K562 (cell line): ENCODE measurements around the gene YBEY. TPM values are rescaled to one million over a fixed set of nuclear protein-coding genes. Genes with fewer than 3 reads are reported as not detected.

Experiments used
- CBX5 ChIP-seq: IDR thresholded peaks from 2 replicates; pipeline ENCODE4 v1.6.1; 2014; ENCODE audit warnings: low read depth, borderline replicate concordance
- CHD4 ChIP-seq: fragments of 200-600 bp; sonication (generic); IDR thresholded peaks from 3 replicates; pipeline ENCODE4 v1.6.1; 2012; ENCODE audit warnings: low read depth, mild to moderate bottlenecking, mixed read lengths, low read length, inconsistent platforms; ENCODE audit not compliant: insufficient read depth, insufficient replicate concordance, poor library complexity, severe bottlenecking
- DMBX1 ChIP-seq: fragments of 250-450 bp; sonication (Bioruptor Pico); IDR thresholded peaks from 2 replicates; pipeline ENCODE4 v1.8.0; 2022; ENCODE audit warnings: inconsistent platforms, mild to moderate bottlenecking, moderate library complexity, borderline replicate concordance
- HNRNPK ChIP-seq: fragments of 200-400 bp; formaldehyde crosslinking; IDR thresholded peaks from one replicate; pipeline ENCODE4 v1.6.1; 2018; ENCODE audit warnings: mild to moderate bottlenecking, low read depth, low read length; ENCODE audit not compliant: poor library complexity, severe bottlenecking
- ILF3 ChIP-seq: fragments of 450-650 bp; IDR thresholded peaks from 2 replicates; pipeline ENCODE4 v1.6.1; 2018; ENCODE audit warnings: antibody characterized with exemption, mild to moderate bottlenecking, moderate library complexity, borderline replicate concordance
- JUND ChIP-seq, 2 experiments: IDR thresholded peaks; 2 replicates in 1 of 2; 3 replicates in 1 of 2; pipeline ENCODE4 v1.6.1; 2011; ENCODE audit warnings: borderline replicate concordance in 2 of 2, low read depth in 2 of 2, low read length in 2 of 2, improper control_type of control experiment in 1 of 2, missing biosample characterization in 1 of 2, missing genetic modification characterization in 1 of 2, missing genetic modification reagents in 1 of 2
- KAT7 ChIP-seq: sonication (generic); formaldehyde crosslinking; IDR thresholded peaks from 2 replicates; pipeline ENCODE4 v1.8.0; 2022; ENCODE audit warnings: missing genetic modification reagents, mild to moderate bottlenecking, borderline replicate concordance
- MYNN ChIP-seq, 2 experiments: sonication (generic); formaldehyde crosslinking in 1 of 2; IDR thresholded peaks; 2 replicates each; pipeline versions ENCODE4 v1.5.0 to v1.6.1; 2016 to 2020; ENCODE audit warnings: antibody characterized with exemption in 1 of 2, missing genetic modification reagents in 1 of 2
- NFIC ChIP-seq: fragments of 450-650 bp; IDR thresholded peaks from 2 replicates; pipeline ENCODE4 v1.6.1; 2017; ENCODE audit warnings: mild to moderate bottlenecking, inconsistent platforms
- NR4A1 ChIP-seq, 2 experiments: fragments of 250-450 bp in 1 of 2; fragments of 450-650 bp in 1 of 2; sonication (Bioruptor Pico) in 1 of 2; IDR thresholded peaks; 2 replicates each; pipeline versions ENCODE4 v1.4.0 to v1.6.1; 2016 to 2020; ENCODE audit warnings: mild to moderate bottlenecking in 2 of 2, missing compliant biosample characterization in 1 of 2, missing genetic modification characterization in 1 of 2, moderate library complexity in 1 of 2
- PHTF2 ChIP-seq: fragments of 250-450 bp; sonication (Bioruptor Pico); IDR thresholded peaks from 2 replicates; pipeline ENCODE4 v1.5.0; 2021; ENCODE audit warnings: mild to moderate bottlenecking
- PTTG1 ChIP-seq: fragments of 450-650 bp; IDR thresholded peaks from 2 replicates; pipeline ENCODE4 v1.6.1; 2016; ENCODE audit warnings: low read depth, mild to moderate bottlenecking, missing genetic modification characterization, missing compliant biosample characterization
- RCOR1 ChIP-seq, 2 experiments: IDR thresholded peaks; 2 replicates each; pipeline ENCODE4 v1.6.1; 2012; ENCODE audit warnings: low read depth in 2 of 2, low read length in 2 of 2, borderline replicate concordance in 1 of 2, improper control_type of control experiment in 1 of 2
- RUNX1 ChIP-seq: sonication (generic); IDR thresholded peaks from 2 replicates; pipeline ENCODE4 v1.6.1; 2016; ENCODE audit warnings: antibody characterized with exemption, low read depth
- SMC3 ChIP-seq: conservative IDR thresholded peaks from 2 replicates; pipeline ENCODE4 v1.6.1; 2011; ENCODE audit warnings: low read depth, low read length, improper control_type of control experiment; ENCODE audit not compliant: insufficient read depth
- SRSF7 ChIP-seq: fragments of 200-400 bp; formaldehyde crosslinking; optimal IDR thresholded peaks from 2 replicates; pipeline ENCODE3; 2017; ENCODE audit warnings: mild to moderate bottlenecking, low read depth, low read length
- TAF15 ChIP-seq: fragments of 200-400 bp; formaldehyde crosslinking; IDR thresholded peaks from 2 replicates; pipeline ENCODE4 v1.6.1; 2017; ENCODE audit warnings: mild to moderate bottlenecking, low read depth, low read length, moderate library complexity
- ZNF212 ChIP-seq: fragments of 450-650 bp; formaldehyde crosslinking; IDR thresholded peaks from 2 replicates; pipeline ENCODE4 v1.4.0; 2020; ENCODE audit warnings: mild to moderate bottlenecking
- ZNF253 ChIP-seq: fragments of 250-450 bp; sonication (Bioruptor Pico); conservative IDR thresholded peaks from 2 replicates; pipeline ENCODE4 v1.6.1; 2021; ENCODE audit warnings: mild to moderate bottlenecking
- ZNF282 ChIP-seq: sonication (generic); formaldehyde crosslinking; IDR thresholded peaks from 2 replicates; pipeline ENCODE4 v1.8.1; 2023; ENCODE audit warnings: missing genetic modification reagents
- ZNF586 ChIP-seq: fragments of 450-650 bp; formaldehyde crosslinking; conservative IDR thresholded peaks from 2 replicates; pipeline ENCODE4 v1.4.0; 2020; ENCODE audit warnings: mild to moderate bottlenecking, moderate library complexity
- polyA plus RNA-seq, 8 experiments: library from polyadenylated mRNA; depleted of rRNA in 4 of 8; stranded (reverse) in 5 of 8; unstranded in 3 of 8; fragments of >200 nt; fragmentation: Nextera tagmentation in 2 of 8; fragmentation: Illumina TruSeq in 1 of 8; extraction: Ambion mirVana in 2 of 8; extraction: Trizol in 1 of 8; gene quantifications; 2 replicates each; pipeline versions ENCODE4 v1.2.1 to v1.2.3, GENCODE V29; 2011 to 2014; ENCODE audit warnings: inconsistent platforms in 1 of 8, missing spikeins in 1 of 8
- total RNA-seq, 7 experiments: library from RNA; depleted of rRNA in 6 of 7; stranded (reverse); fragments of >200 nt in 6 of 7; fragmentation: Illumina TruSeq in 2 of 7; extraction: Trizol in 2 of 7; gene quantifications; 2 replicates each; pipeline versions ENCODE4 v1.2.1 to v1.2.3, GENCODE V29; 2011 to 2021; ENCODE audit warnings: low replicate concordance in 1 of 7
- TF ChIP-seq, protein P1 (sequence below): sonication (generic); formaldehyde crosslinking; IDR thresholded peaks from 2 replicates; pipeline ENCODE4 v1.9.0; 2022; ENCODE audit warnings: mild to moderate bottlenecking, missing genetic modification reagents
- TF ChIP-seq, protein P2 (sequence below): sonication (generic); formaldehyde crosslinking; IDR thresholded peaks from 2 replicates; pipeline ENCODE4 v1.8.0; 2022; ENCODE audit warnings: missing genetic modification reagents, mild to moderate bottlenecking, borderline replicate concordance
- TF ChIP-seq, protein P3 (sequence below): fragments of 450-650 bp; IDR thresholded peaks from 2 replicates; pipeline ENCODE4 v1.6.1; 2016
- TF ChIP-seq, protein P4 (sequence below), 2 experiments: fragments of 450-650 bp in 1 of 2; sonication (generic) in 1 of 2; formaldehyde crosslinking; conservative IDR thresholded peaks; 2 replicates each; pipeline versions ENCODE4 v1.4.0 to v1.8.1; 2020 to 2022; ENCODE audit warnings: mild to moderate bottlenecking in 1 of 2, missing genetic modification reagents in 1 of 2

Gene YBEY
- total and polyA plus RNA-seq, 9 of the 15 experiments (the other 6 are each of a cell fraction or from before 2014, with no cell fraction given) = 6.4 to 28.0 (median 12.4) TPM

- TF ChIP-seq ZNF586 (no peak), ILF3 (no peak), ZNF282 (no peak), ZNF253 (CRISPR knock-in tag) (no peak), NR4A1 (CRISPR knock-in tag; IDR thresholded peaks at IDR 0.05) (no peak), NR4A1 (tag; IDR thresholded peaks at IDR 0.05) (peak; percentile 94), MYNN (IDR thresholded peaks at IDR 0.05) (peak; percentile 94), MYNN (CRISPR knock-in tag; IDR thresholded peaks at IDR 0.05) (no peak), NFIC (peak; percentile 99), SRSF7 (no peak), CBX5 (no peak), PHTF2 (CRISPR knock-in tag) (no peak), TAF15 (no peak), JUND (IDR thresholded peaks at IDR 0.05; ENCODE audit: borderline replicate concordance, low read depth, low read length) (peak; percentile 59; the same call in 1 of the 2 replicates), JUND (tag; IDR thresholded peaks at IDR 0.05; ENCODE audit: borderline replicate concordance, low read depth, low read length) (peak; percentile 47; the same call in 1 of the 3 replicates), PTTG1 (tag) (no peak), RCOR1 (IDR thresholded peaks at IDR 0.05; ENCODE audit: borderline replicate concordance in 1 of 2, low read depth in 2 of 2, low read length in 2 of 2) (peak; percentile 78 to 91; a peak in 3 of 4 replicates), ZNF212 (CRISPR knock-in tag) (no peak), CHD4 (no peak), KAT7 (CRISPR knock-in tag) (0 out of 2 replicates have a peak, but pooled peaks have one; percentile 6), DMBX1 (CRISPR knock-in tag) (peak; percentile 97), SMC3 (no peak), HNRNPK (no peak), RUNX1 (peak; percentile 73; the same call in 1 of the 2 replicates)
- TF ChIP-seq, protein P1, sequence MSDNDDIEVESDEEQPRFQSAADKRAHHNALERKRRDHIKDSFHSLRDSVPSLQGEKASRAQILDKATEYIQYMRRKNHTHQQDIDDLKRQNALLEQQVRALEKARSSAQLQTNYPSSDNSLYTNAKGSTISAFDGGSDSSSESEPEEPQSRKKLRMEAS (CRISPR knock-in tag) = peak; percentile 45; the same call in 1 of the 2 replicates
- TF ChIP-seq, protein P2, sequence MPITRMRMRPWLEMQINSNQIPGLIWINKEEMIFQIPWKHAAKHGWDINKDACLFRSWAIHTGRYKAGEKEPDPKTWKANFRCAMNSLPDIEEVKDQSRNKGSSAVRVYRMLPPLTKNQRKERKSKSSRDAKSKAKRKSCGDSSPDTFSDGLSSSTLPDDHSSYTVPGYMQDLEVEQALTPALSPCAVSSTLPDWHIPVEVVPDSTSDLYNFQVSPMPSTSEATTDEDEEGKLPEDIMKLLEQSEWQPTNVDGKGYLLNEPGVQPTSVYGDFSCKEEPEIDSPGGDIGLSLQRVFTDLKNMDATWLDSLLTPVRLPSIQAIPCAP (CRISPR knock-in tag) = no peak
- TF ChIP-seq, protein P3, sequence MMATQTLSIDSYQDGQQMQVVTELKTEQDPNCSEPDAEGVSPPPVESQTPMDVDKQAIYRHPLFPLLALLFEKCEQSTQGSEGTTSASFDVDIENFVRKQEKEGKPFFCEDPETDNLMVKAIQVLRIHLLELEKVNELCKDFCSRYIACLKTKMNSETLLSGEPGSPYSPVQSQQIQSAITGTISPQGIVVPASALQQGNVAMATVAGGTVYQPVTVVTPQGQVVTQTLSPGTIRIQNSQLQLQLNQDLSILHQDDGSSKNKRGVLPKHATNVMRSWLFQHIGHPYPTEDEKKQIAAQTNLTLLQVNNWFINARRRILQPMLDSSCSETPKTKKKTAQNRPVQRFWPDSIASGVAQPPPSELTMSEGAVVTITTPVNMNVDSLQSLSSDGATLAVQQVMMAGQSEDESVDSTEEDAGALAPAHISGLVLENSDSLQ = peak; percentile 82
- TF ChIP-seq, protein P4, sequence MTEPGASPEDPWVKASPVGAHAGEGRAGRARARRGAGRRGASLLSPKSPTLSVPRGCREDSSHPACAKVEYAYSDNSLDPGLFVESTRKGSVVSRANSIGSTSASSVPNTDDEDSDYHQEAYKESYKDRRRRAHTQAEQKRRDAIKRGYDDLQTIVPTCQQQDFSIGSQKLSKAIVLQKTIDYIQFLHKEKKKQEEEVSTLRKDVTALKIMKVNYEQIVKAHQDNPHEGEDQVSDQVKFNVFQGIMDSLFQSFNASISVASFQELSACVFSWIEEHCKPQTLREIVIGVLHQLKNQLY (CRISPR knock-in tag; conservative IDR thresholded peaks at IDR 0.05) = no peak
These were observed 34.2 kb downstream of the YBEY start (continued) for GRCh38 chr21:46320331-46320801.
